ENCODE data around the gene UGT1A1.

Gene UGT1A1

GRCh38 chr2:233802132-233802815 is 42.2 kb downstream of the UGT1A1 start:
- Histone ChIP-seq H3K4me3 (IDR thresholded peaks at IDR 0.05; ENCODE audit: insufficient read depth, low read depth, low read length) (no peak overlapping the region), H3K27ac (no peak overlapping the region), H3K79me2 (ENCODE audit: insufficient read depth, low read depth) (no peaks in the 10 kb centered on the region), H3K9ac (no peak overlapping the region), H3K36me3 (ENCODE audit: insufficient read depth) (no peaks in the 10 kb centered on the region), H3K27me3 (ENCODE audit: insufficient read depth, low read depth) (no peaks in the 10 kb centered on the region), H3K4me2 (no peak overlapping the region), H3K4me1 (ENCODE audit: low read depth, poor library complexity, severe bottlenecking) (no peaks in the 10 kb centered on the region), H4K20me1 (ENCODE audit: insufficient read depth) (no peaks in the 10 kb centered on the region), H2AFZ (ENCODE audit: low read depth) (no peak overlapping the region)
- no peak for TF ChIP-seq CTCF (conservative IDR thresholded peaks at IDR 0.05; ENCODE audit: low read depth, low read length)

- Histone ChIP-seq H2AFZ (ENCODE audit: low read depth) (no peak overlapping the region), H3K4me2 (no peak overlapping the region), H3K4me3 (IDR thresholded peaks at IDR 0.05; ENCODE audit: insufficient read depth, low read depth, low read length) (no peak overlapping the region), H3K27ac (no peak overlapping the region), H3K79me2 (ENCODE audit: insufficient read depth, low read depth) (no peaks in the 10 kb centered on the region), H4K20me1 (ENCODE audit: insufficient read depth) (no peaks in the 10 kb centered on the region), H3K9ac (no peak overlapping the region), H3K36me3 (ENCODE audit: insufficient read depth) (no peaks in the 10 kb centered on the region), H3K27me3 (ENCODE audit: insufficient read depth, low read depth) (no peaks in the 10 kb centered on the region), H3K4me1 (ENCODE audit: low read depth, poor library complexity, severe bottlenecking) (no peaks in the 10 kb centered on the region)
- no peak for TF ChIP-seq CTCF (conservative IDR thresholded peaks at IDR 0.05; ENCODE audit: low read depth, low read length)
Measured at GRCh38 chr2:233803292-233803911, 43.3 kb downstream of the UGT1A1 start.

- Histone ChIP-seq H3K79me2 (ENCODE audit: insufficient read depth, low read depth) (no peaks in the 10 kb centered on the region), H2AFZ (ENCODE audit: low read depth) (no peak overlapping the region), H3K36me3 (ENCODE audit: insufficient read depth) (no peaks in the 10 kb centered on the region)
Measured at GRCh38 chr2:233803994-233804393, 43.9 kb downstream of the UGT1A1 start.

GRCh38 chr2:233807215-233807865 is 47.3 kb downstream of the UGT1A1 start:
- no peak for TF ChIP-seq CTCF (conservative IDR thresholded peaks at IDR 0.05; ENCODE audit: low read depth, low read length)
- Histone ChIP-seq H3K27me3 (ENCODE audit: insufficient read depth, low read depth) (no peaks in the 10 kb centered on the region), H3K4me3 (IDR thresholded peaks at IDR 0.05; ENCODE audit: insufficient read depth, low read depth, low read length) (no peak overlapping the region), H4K20me1 (ENCODE audit: insufficient read depth) (no peaks in the 10 kb centered on the region), H2AFZ (ENCODE audit: low read depth) (no peak overlapping the region), H3K9ac (no peak overlapping the region), H3K36me3 (ENCODE audit: insufficient read depth) (no peaks in the 10 kb centered on the region), H3K79me2 (ENCODE audit: insufficient read depth, low read depth) (no peaks in the 10 kb centered on the region), H3K4me2 (no peak overlapping the region), H3K4me1 (ENCODE audit: low read depth, poor library complexity, severe bottlenecking) (no peaks in the 10 kb centered on the region), H3K27ac (no peak overlapping the region)

More at GRCh38 chr2:233803994-233804393, 43.9 kb downstream of the UGT1A1 start:
- no peak overlapping the region for H3K9ac ChIP-seq
- H3K27me3 ChIP-seq (ENCODE audit: insufficient read depth, low read depth), result no peaks in the 10 kb centered on the region
- no peak overlapping the region for H3K27ac ChIP-seq
- H3K4me3 ChIP-seq (IDR thresholded peaks at IDR 0.05; ENCODE audit: insufficient read depth, low read depth, low read length), result no peak overlapping the region
- TF ChIP-seq CTCF (conservative IDR thresholded peaks at IDR 0.05; ENCODE audit: low read depth, low read length), result no peak
- no peak overlapping the region for H3K4me2 ChIP-seq
- no peaks in the 10 kb centered on the region for H4K20me1 ChIP-seq (ENCODE audit: insufficient read depth)
- no peaks in the 10 kb centered on the region for H3K4me1 ChIP-seq (ENCODE audit: low read depth, poor library complexity, severe bottlenecking)
